HEK293 (cell line): ENCODE measurements around the gene DCAF8.

Experiments used
- HOXA7 ChIP-seq: sonication (generic); formaldehyde crosslinking; IDR thresholded peaks from 2 replicates; pipeline ENCODE4 v1.8.1; 2022; ENCODE audit warnings: missing genetic modification reagents, borderline replicate concordance
- KLF1 ChIP-seq: fragments of 450-650 bp; formaldehyde crosslinking; IDR thresholded peaks from 2 replicates; pipeline ENCODE4 v1.5.1; 2016; ENCODE audit warnings: missing biosample characterization, missing genetic modification characterization
- PRDM1 ChIP-seq: fragments of 450-650 bp; formaldehyde crosslinking; IDR thresholded peaks from 2 replicates; pipeline ENCODE4; 2016; ENCODE audit warnings: missing biosample characterization, missing genetic modification characterization
- PRDM6 ChIP-seq: fragments of 450-650 bp; formaldehyde crosslinking; IDR thresholded peaks from 2 replicates; pipeline ENCODE4 v1.5.1; 2017; ENCODE audit warnings: missing biosample characterization, missing genetic modification characterization
- REPIN1 ChIP-seq: fragments of 450-650 bp; formaldehyde crosslinking; IDR thresholded peaks from 2 replicates; pipeline ENCODE4 v1.5.1; 2017; ENCODE audit warnings: missing biosample characterization, missing genetic modification characterization, low read depth
- SP2 ChIP-seq: fragments of 450-650 bp; formaldehyde crosslinking; IDR thresholded peaks from 2 replicates; pipeline ENCODE4 v1.5.1; 2016; ENCODE audit warnings: missing biosample characterization, missing genetic modification characterization
- WT1 ChIP-seq: fragments of 450-650 bp; formaldehyde crosslinking; IDR thresholded peaks from 2 replicates; pipeline ENCODE4 v1.5.1; 2016; ENCODE audit warnings: missing biosample characterization, missing genetic modification characterization
- YY1 ChIP-seq: fragments of 450-650 bp; formaldehyde crosslinking; IDR thresholded peaks from 2 replicates; pipeline ENCODE4 v1.5.1; 2018; ENCODE audit warnings: missing biosample characterization, missing genetic modification characterization
- ZBTB1 ChIP-seq: fragments of 450-650 bp; formaldehyde crosslinking; IDR thresholded peaks from 2 replicates; pipeline ENCODE4 v1.5.1; 2016; ENCODE audit warnings: missing biosample characterization, missing genetic modification characterization
- ZFP37 ChIP-seq: fragments of 450-650 bp; formaldehyde crosslinking; IDR thresholded peaks from 2 replicates; pipeline ENCODE4 v1.5.1; 2016; ENCODE audit warnings: missing biosample characterization, missing genetic modification characterization
- ZNF133 ChIP-seq: fragments of 450-650 bp; formaldehyde crosslinking; IDR thresholded peaks from 2 replicates; pipeline ENCODE4 v1.5.1; 2016; ENCODE audit warnings: missing biosample characterization, missing genetic modification characterization
- ZNF138 ChIP-seq: fragments of 450-650 bp; formaldehyde crosslinking; IDR thresholded peaks from 2 replicates; pipeline ENCODE4 v1.5.1; 2016; ENCODE audit warnings: missing biosample characterization, missing genetic modification characterization, borderline replicate concordance
- ZNF157 ChIP-seq: fragments of 450-650 bp; formaldehyde crosslinking; IDR thresholded peaks from 2 replicates; pipeline ENCODE4 v1.5.1; 2016; ENCODE audit warnings: missing biosample characterization, missing genetic modification characterization
- ZNF16 ChIP-seq: fragments of 450-650 bp; formaldehyde crosslinking; IDR thresholded peaks from 2 replicates; pipeline ENCODE4 v1.5.1; 2016; ENCODE audit warnings: low read depth, missing biosample characterization, missing genetic modification characterization
- ZNF274 ChIP-seq, 2 experiments: fragments of 200-500 bp in 1 of 2; fragments of 450-650 bp in 1 of 2; sonication (Bioruptor generic) in 1 of 2; formaldehyde crosslinking in 1 of 2; IDR thresholded peaks; 2 replicates each; pipeline versions ENCODE4 v1.5.1 to v1.6.1; 2014 to 2016; ENCODE audit warnings: borderline replicate concordance in 1 of 2, inconsistent platforms in 1 of 2, low read length in 1 of 2, missing biosample characterization in 1 of 2, missing genetic modification characterization in 1 of 2
- ZNF335 ChIP-seq: fragments of 450-650 bp; formaldehyde crosslinking; conservative IDR thresholded peaks from 2 replicates; pipeline ENCODE4 v1.5.1; 2016; ENCODE audit warnings: missing biosample characterization, missing genetic modification characterization
- ZNF341 ChIP-seq: fragments of 450-650 bp; formaldehyde crosslinking; IDR thresholded peaks from 2 replicates; pipeline ENCODE4; 2016; ENCODE audit warnings: low read depth, missing biosample characterization, missing genetic modification characterization
- ZNF391 ChIP-seq: fragments of 450-650 bp; formaldehyde crosslinking; IDR thresholded peaks from 2 replicates; pipeline ENCODE4 v1.5.1; 2016; ENCODE audit warnings: low read depth, missing biosample characterization, missing genetic modification characterization, borderline replicate concordance
- ZNF404 ChIP-seq: fragments of 450-650 bp; formaldehyde crosslinking; IDR thresholded peaks from 2 replicates; pipeline ENCODE4 v1.5.1; 2017; ENCODE audit warnings: missing biosample characterization, missing genetic modification characterization
- ZNF48 ChIP-seq: fragments of 450-650 bp; formaldehyde crosslinking; IDR thresholded peaks from 2 replicates; pipeline ENCODE4 v1.5.1; 2016; ENCODE audit warnings: missing biosample characterization, missing genetic modification characterization
- ZNF514 ChIP-seq: fragments of 450-650 bp; formaldehyde crosslinking; IDR thresholded peaks from 2 replicates; pipeline ENCODE4 v1.5.1; 2016; ENCODE audit warnings: missing biosample characterization, missing genetic modification characterization
- ZNF677 ChIP-seq: fragments of 450-650 bp; IDR thresholded peaks from 2 replicates; pipeline ENCODE4 v1.5.0; 2018; ENCODE audit warnings: missing biosample characterization, mild to moderate bottlenecking, missing genetic modification characterization, moderate library complexity
- ZSCAN16 ChIP-seq: fragments of 450-650 bp; formaldehyde crosslinking; IDR thresholded peaks from 2 replicates; pipeline ENCODE4 v1.5.1; 2016; ENCODE audit warnings: missing biosample characterization, missing genetic modification characterization
- ZXDB ChIP-seq: fragments of 450-650 bp; formaldehyde crosslinking; IDR thresholded peaks from 2 replicates; pipeline ENCODE4 v1.5.1; 2016; ENCODE audit warnings: missing biosample characterization, missing genetic modification characterization
- TF ChIP-seq, protein P1 (sequence below): fragments of 450-650 bp; formaldehyde crosslinking; IDR thresholded peaks from 2 replicates; pipeline ENCODE4 v1.5.1; 2016; ENCODE audit warnings: missing biosample characterization, missing genetic modification characterization, borderline replicate concordance
- TF ChIP-seq, protein P2 (sequence below): fragments of 450-650 bp; formaldehyde crosslinking; IDR thresholded peaks from 2 replicates; pipeline ENCODE4 v1.5.1; 2017; ENCODE audit warnings: missing biosample characterization, missing genetic modification characterization
- TF ChIP-seq, protein P3 (sequence below): fragments of 450-650 bp; formaldehyde crosslinking; IDR thresholded peaks from 2 replicates; pipeline ENCODE4 v1.5.1; 2017; ENCODE audit warnings: missing biosample characterization, missing genetic modification characterization

DCAF8 gene

GRCh38 chr1:160205242-160206035 is 56.9 kb downstream of the DCAF8 start, which contains the start of gene PEA15 (continued):
- TF ChIP-seq REPIN1 (tag by site-specific recombination) (no peak), ZNF48 (no peak), ZNF404 (no peak), ZNF274 (IDR thresholded peaks at IDR 0.05; ENCODE audit: low read length) (no peak), ZNF274 (tag by site-specific recombination; IDR thresholded peaks at IDR 0.05; ENCODE audit: borderline replicate concordance) (no peak), KLF1 (no peak), WT1 (tag by site-specific recombination) (peak; percentile 28; the same call in 1 of the 2 replicates), ZNF341 (no peak; the same call in 1 of the 2 replicates), ZNF335 (peak; percentile 92), ZFP37 (tag by site-specific recombination) (peak; percentile 79; the same call in 1 of the 2 replicates), ZNF677 (tag by site-specific recombination) (no peak), YY1 (tag by site-specific recombination) (no peak; the same call in 1 of the 2 replicates), PRDM6 (no peak), PRDM1 (tag by site-specific recombination) (no peak), ZNF157 (tag by site-specific recombination) (no peak), ZNF391 (tag by site-specific recombination) (0 out of 2 replicates have a peak, but pooled peaks have one; percentile 50), SP2 (tag by site-specific recombination) (peak; percentile 68), ZNF138 (tag by site-specific recombination) (no peak), ZSCAN16 (tag by site-specific recombination) (0 out of 2 replicates have a peak, but pooled peaks have one; percentile 52), HOXA7 (CRISPR knock-in tag) (no peak), ZBTB1 (tag by site-specific recombination) (no peak), ZNF133 (tag by site-specific recombination) (no peak), ZNF514 (tag by site-specific recombination) (no peak), ZXDB (tag by site-specific recombination) (peak; percentile 62; the same call in 1 of the 2 replicates), ZNF16 (no peak)
- TF ChIP-seq, protein P1, sequence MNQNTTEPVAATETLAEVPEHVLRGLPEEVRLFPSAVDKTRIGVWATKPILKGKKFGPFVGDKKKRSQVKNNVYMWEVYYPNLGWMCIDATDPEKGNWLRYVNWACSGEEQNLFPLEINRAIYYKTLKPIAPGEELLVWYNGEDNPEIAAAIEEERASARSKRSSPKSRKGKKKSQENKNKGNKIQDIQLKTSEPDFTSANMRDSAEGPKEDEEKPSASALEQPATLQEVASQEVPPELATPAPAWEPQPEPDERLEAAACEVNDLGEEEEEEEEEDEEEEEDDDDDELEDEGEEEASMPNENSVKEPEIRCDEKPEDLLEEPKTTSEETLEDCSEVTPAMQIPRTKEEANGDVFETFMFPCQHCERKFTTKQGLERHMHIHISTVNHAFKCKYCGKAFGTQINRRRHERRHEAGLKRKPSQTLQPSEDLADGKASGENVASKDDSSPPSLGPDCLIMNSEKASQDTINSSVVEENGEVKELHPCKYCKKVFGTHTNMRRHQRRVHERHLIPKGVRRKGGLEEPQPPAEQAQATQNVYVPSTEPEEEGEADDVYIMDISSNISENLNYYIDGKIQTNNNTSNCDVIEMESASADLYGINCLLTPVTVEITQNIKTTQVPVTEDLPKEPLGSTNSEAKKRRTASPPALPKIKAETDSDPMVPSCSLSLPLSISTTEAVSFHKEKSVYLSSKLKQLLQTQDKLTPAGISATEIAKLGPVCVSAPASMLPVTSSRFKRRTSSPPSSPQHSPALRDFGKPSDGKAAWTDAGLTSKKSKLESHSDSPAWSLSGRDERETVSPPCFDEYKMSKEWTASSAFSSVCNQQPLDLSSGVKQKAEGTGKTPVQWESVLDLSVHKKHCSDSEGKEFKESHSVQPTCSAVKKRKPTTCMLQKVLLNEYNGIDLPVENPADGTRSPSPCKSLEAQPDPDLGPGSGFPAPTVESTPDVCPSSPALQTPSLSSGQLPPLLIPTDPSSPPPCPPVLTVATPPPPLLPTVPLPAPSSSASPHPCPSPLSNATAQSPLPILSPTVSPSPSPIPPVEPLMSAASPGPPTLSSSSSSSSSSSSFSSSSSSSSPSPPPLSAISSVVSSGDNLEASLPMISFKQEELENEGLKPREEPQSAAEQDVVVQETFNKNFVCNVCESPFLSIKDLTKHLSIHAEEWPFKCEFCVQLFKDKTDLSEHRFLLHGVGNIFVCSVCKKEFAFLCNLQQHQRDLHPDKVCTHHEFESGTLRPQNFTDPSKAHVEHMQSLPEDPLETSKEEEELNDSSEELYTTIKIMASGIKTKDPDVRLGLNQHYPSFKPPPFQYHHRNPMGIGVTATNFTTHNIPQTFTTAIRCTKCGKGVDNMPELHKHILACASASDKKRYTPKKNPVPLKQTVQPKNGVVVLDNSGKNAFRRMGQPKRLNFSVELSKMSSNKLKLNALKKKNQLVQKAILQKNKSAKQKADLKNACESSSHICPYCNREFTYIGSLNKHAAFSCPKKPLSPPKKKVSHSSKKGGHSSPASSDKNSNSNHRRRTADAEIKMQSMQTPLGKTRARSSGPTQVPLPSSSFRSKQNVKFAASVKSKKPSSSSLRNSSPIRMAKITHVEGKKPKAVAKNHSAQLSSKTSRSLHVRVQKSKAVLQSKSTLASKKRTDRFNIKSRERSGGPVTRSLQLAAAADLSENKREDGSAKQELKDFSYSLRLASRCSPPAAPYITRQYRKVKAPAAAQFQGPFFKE (tag by site-specific recombination): no peak
- TF ChIP-seq, protein P2, sequence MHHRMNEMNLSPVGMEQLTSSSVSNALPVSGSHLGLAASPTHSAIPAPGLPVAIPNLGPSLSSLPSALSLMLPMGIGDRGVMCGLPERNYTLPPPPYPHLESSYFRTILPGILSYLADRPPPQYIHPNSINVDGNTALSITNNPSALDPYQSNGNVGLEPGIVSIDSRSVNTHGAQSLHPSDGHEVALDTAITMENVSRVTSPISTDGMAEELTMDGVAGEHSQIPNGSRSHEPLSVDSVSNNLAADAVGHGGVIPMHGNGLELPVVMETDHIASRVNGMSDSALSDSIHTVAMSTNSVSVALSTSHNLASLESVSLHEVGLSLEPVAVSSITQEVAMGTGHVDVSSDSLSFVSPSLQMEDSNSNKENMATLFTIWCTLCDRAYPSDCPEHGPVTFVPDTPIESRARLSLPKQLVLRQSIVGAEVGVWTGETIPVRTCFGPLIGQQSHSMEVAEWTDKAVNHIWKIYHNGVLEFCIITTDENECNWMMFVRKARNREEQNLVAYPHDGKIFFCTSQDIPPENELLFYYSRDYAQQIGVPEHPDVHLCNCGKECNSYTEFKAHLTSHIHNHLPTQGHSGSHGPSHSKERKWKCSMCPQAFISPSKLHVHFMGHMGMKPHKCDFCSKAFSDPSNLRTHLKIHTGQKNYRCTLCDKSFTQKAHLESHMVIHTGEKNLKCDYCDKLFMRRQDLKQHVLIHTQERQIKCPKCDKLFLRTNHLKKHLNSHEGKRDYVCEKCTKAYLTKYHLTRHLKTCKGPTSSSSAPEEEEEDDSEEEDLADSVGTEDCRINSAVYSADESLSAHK (tag by site-specific recombination): peak; percentile 9; the same call in 1 of the 2 replicates
- TF ChIP-seq, protein P3, sequence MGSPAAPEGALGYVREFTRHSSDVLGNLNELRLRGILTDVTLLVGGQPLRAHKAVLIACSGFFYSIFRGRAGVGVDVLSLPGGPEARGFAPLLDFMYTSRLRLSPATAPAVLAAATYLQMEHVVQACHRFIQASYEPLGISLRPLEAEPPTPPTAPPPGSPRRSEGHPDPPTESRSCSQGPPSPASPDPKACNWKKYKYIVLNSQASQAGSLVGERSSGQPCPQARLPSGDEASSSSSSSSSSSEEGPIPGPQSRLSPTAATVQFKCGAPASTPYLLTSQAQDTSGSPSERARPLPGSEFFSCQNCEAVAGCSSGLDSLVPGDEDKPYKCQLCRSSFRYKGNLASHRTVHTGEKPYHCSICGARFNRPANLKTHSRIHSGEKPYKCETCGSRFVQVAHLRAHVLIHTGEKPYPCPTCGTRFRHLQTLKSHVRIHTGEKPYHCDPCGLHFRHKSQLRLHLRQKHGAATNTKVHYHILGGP (tag by site-specific recombination): no peak
